A549 (cell line): ENCODE data around the gene HOXA2. TPM values are rescaled to one million over a fixed set of nuclear protein-coding genes. Genes with fewer than 3 reads are reported as not detected.

Source experiments
- ATAC-seq, 2 experiments: fragments of 200-7000 bp in 1 of 2; fragments of >200 bp in 1 of 2; cut with Nextera tagmentation in 1 of 2; cut with Tn5 transposase in 1 of 2; 3 replicates each; pipeline versions ENCODE4 v1.8.0 to v1.9.1; 2018 to 2020; ENCODE audit warnings: mild to moderate bottlenecking in 1 of 2, moderate library complexity in 1 of 2
- CTCF ChIA-PET: fragments of 300-600 bp; sonication (Branson Sonifier 250); formaldehyde crosslinking; extraction: SDS; loops from one replicate; lab custom pipeline; 2021; ENCODE audit warnings: antibody characterized with exemption, inconsistent platforms; lab: Yijun Ruan, JAX
- POLR2A ChIA-PET: fragments of 350-600 bp; formaldehyde crosslinking; extraction: SDS; loops from one replicate; lab custom pipeline; 2021; ENCODE audit warnings: antibody characterized with exemption, inconsistent platforms; lab: Yijun Ruan, JAX
- DNase-seq, 2 experiments: peaks; one replicate each; pipeline versions ENCODE4 v3.0.0 to v3.0.0-alpha.2; 2011 to 2016; ENCODE audit warnings: low read depth in 1 of 2, low spot score in 1 of 2
- FAIRE-seq: peaks from 2 replicates; lab custom pipeline; 2011; peaks lifted over from hg19 to GRCh38; lab: Jason Lieb, UNC
- H3K27ac ChIP-seq, 2 experiments: fragments of >200 bp; sonication (Bioruptor Twin); formaldehyde crosslinking; 3 replicates each; pipeline ENCODE4 v1.5.1; 2016 to 2017
- H3K4me1 ChIP-seq: fragments of >200 bp; sonication (Bioruptor Twin); formaldehyde crosslinking; 3 replicates; pipeline ENCODE4 v1.6.1; 2016
- H3K4me2 ChIP-seq: fragments of >200 bp; sonication (Bioruptor Twin); formaldehyde crosslinking; 3 replicates; pipeline ENCODE4 v1.6.1; 2016
- H3K4me3 ChIP-seq: fragments of >200 bp; sonication (Bioruptor Twin); formaldehyde crosslinking; 3 replicates; pipeline ENCODE4 v1.5.1; 2016
- H3K9me3 ChIP-seq: fragments of >200 bp; sonication (Bioruptor Twin); formaldehyde crosslinking; 3 replicates; pipeline ENCODE4 v1.6.1; 2016
- ATOH8 ChIP-seq: fragments of 250-450 bp; sonication (Bioruptor Pico); IDR thresholded peaks from 2 replicates; pipeline ENCODE4 v1.5.0; 2020; ENCODE audit warnings: low read depth, mild to moderate bottlenecking, moderate library complexity
- BCL3 ChIP-seq: fragments of >200 bp; sonication (Bioruptor Twin); formaldehyde crosslinking; IDR thresholded peaks from 3 replicates; pipeline ENCODE4 v1.6.1; 2016
- BHLHE40 ChIP-seq: IDR thresholded peaks from 2 replicates; pipeline ENCODE4 v1.6.1; 2012; ENCODE audit warnings: low read depth, low read length, inconsistent platforms
- CHD2 ChIP-seq: fragments of 150-350 bp; IDR thresholded peaks from 2 replicates; pipeline ENCODE4 v1.6.1; 2014; ENCODE audit warnings: low read length; ENCODE audit not compliant: partially characterized antibody
- CHD4 ChIP-seq: fragments of 200-600 bp; sonication (generic); IDR thresholded peaks from 2 replicates; pipeline ENCODE4 v1.6.1; 2016; ENCODE audit warnings: antibody characterized with exemption, mild to moderate bottlenecking, borderline replicate concordance
- ELK1 ChIP-seq: fragments of 150-350 bp; IDR thresholded peaks from 2 replicates; pipeline ENCODE4 v1.6.1; 2014; ENCODE audit warnings: low read depth, mild to moderate bottlenecking, low read length
- EP300 ChIP-seq, 2 experiments: fragments of >200 bp; sonication (Bioruptor Twin); formaldehyde crosslinking; IDR thresholded peaks; 2 replicates in 1 of 2; 3 replicates in 1 of 2; pipeline ENCODE4 v1.6.1; 2016 to 2017
- FOSL2 ChIP-seq, 2 experiments: fragments of 450-650 bp in 1 of 2; fragments of >200 bp in 1 of 2; sonication (Bioruptor Twin) in 1 of 2; formaldehyde crosslinking; IDR thresholded peaks; 2 replicates each; pipeline versions ENCODE4 v1.5.0 to v1.6.1; 2016 to 2020; ENCODE audit warnings: mild to moderate bottlenecking in 1 of 2, moderate library complexity in 1 of 2
- GATA3 ChIP-seq: IDR thresholded peaks from 2 replicates; pipeline ENCODE4 v1.6.1; 2012; ENCODE audit warnings: borderline replicate concordance
- HDAC2 ChIP-seq: fragments of 200-600 bp; sonication (generic); IDR thresholded peaks from 2 replicates; pipeline ENCODE4 v1.6.1; 2016
- HES2 ChIP-seq: fragments of >200 bp; sonication (Bioruptor Twin); formaldehyde crosslinking; IDR thresholded peaks from 2 replicates; pipeline ENCODE4 v1.6.1; 2016
- HOXB13 ChIP-seq: fragments of 250-450 bp; sonication (Bioruptor Pico); IDR thresholded peaks from 2 replicates; pipeline ENCODE4 v1.5.0; 2020; ENCODE audit warnings: low read depth, mild to moderate bottlenecking, moderate library complexity
- HOXB5 ChIP-seq: fragments of 250-450 bp; sonication (Bioruptor Pico); IDR thresholded peaks from 2 replicates; pipeline ENCODE4 v1.5.0; 2020; ENCODE audit warnings: mild to moderate bottlenecking, moderate library complexity
- JUNB ChIP-seq: fragments of >200 bp; sonication (Bioruptor Twin); formaldehyde crosslinking; IDR thresholded peaks from 2 replicates; pipeline ENCODE4 v1.6.1; 2016
- MAZ ChIP-seq: fragments of 150-350 bp; IDR thresholded peaks from 2 replicates; pipeline ENCODE4 v1.6.1; 2014; ENCODE audit warnings: antibody characterized with exemption, low read depth, low read length, borderline replicate concordance
- NPAS2 ChIP-seq: fragments of 250-450 bp; sonication (Bioruptor Pico); IDR thresholded peaks from 2 replicates; pipeline ENCODE4 v1.8.0; 2022; ENCODE audit warnings: mild to moderate bottlenecking, moderate library complexity, borderline replicate concordance
- NR3C1 ChIP-seq: fragments of >200 bp; sonication (Bioruptor Twin); formaldehyde crosslinking; IDR thresholded peaks from 3 replicates; pipeline ENCODE4 v1.6.1; 2017
- POLR2A ChIP-seq: IDR thresholded peaks from 2 replicates; pipeline ENCODE4 v1.6.1; 2012; ENCODE audit warnings: mild to moderate bottlenecking, low read length
- POLR2AphosphoS2 ChIP-seq: conservative IDR thresholded peaks from 2 replicates; pipeline ENCODE4 v1.6.1; 2012; ENCODE audit warnings: low read length, improper control_type of control experiment, inconsistent platforms
- RARB ChIP-seq: fragments of 250-450 bp; sonication (Bioruptor Pico); IDR thresholded peaks from 2 replicates; pipeline ENCODE4 v1.8.0; 2021; ENCODE audit warnings: mild to moderate bottlenecking, moderate library complexity
- RCOR1 ChIP-seq: fragments of 150-350 bp; IDR thresholded peaks from 2 replicates; pipeline ENCODE4 v1.6.1; 2014; ENCODE audit warnings: antibody characterized with exemption, low read length, low read depth
- SMC3 ChIP-seq: fragments of >200 bp; sonication (Bioruptor Twin); formaldehyde crosslinking; IDR thresholded peaks from 3 replicates; pipeline ENCODE4 v1.6.1; 2018; ENCODE audit warnings: inconsistent platforms
- SREBF2 ChIP-seq: fragments of 450-650 bp; IDR thresholded peaks from 2 replicates; pipeline ENCODE4 v1.6.1; 2014; ENCODE audit warnings: mild to moderate bottlenecking, moderate library complexity
- TFCP2L1 ChIP-seq: fragments of 250-450 bp; sonication (Bioruptor Pico); IDR thresholded peaks from 2 replicates; pipeline ENCODE4 v1.5.0; 2021; ENCODE audit warnings: mild to moderate bottlenecking
- WGBS: methylation state at CpG from one replicate; pipeline ENCODE4 v1.1.6; 2017; ENCODE audit errors: missing lambda C conversion rate; 5-methylcytosine and 5-hydroxymethylcytosine counted together
- polyA plus RNA-seq, 4 experiments: library from polyadenylated mRNA; depleted of rRNA in 3 of 4; stranded (reverse); fragments of >200 nt; fragmentation: RNase III in 1 of 4; extraction: RNeasy Plus Mini Kit Qiagen cat#74134 plus additional on column Dnase treatment in 1 of 4; gene quantifications; 2 replicates in 3 of 4; 3 replicates in 1 of 4; pipeline ENCODE4 v1.2.3, GENCODE V29; 2011 to 2017

HOXA2 gene
- polyA plus RNA-seq, 2 of the 4 experiments (the other 2 are of a cell fraction): 1.3 to 2.1 TPM

GRCh38 chr7:27126596-27127327 lies 24.3 kb upstream of the HOXA2 start:
- WGBS: 61% methylated on average over 3 of the region's 3 CpGs
- H3K9me3 ChIP-seq: no peaks in the 10 kb centered on the region
- H3K4me1 ChIP-seq: peaks cover 9% of the 10 kb centered on the region
- ChIA-PET POLR2A (no interaction called here), CTCF (interaction anchor here (0.9 to 1.2 kb wide), 4 partner anchors 11 to 273 kb away, joined by 3 to 6 read pairs (median 4); no protein-coding TSS in a partner anchor)
- H3K4me2 ChIP-seq: no peak overlapping the region
- H3K27ac ChIP-seq: no peak overlapping the region
- ATAC-seq: no peak
- DNase-seq: no peak
- no peak for FAIRE-seq
- H3K4me3 ChIP-seq: no peak overlapping the region
- no peak for TF ChIP-seq HOXB13 (CRISPR knock-in tag)
- no peak for TF ChIP-seq ELK1
- no peak for TF ChIP-seq MAZ
- no peak for TF ChIP-seq SREBF2
- TF ChIP-seq POLR2A: no peak
- no peak for TF ChIP-seq NPAS2 (CRISPR knock-in tag)
- TF ChIP-seq ATOH8 (CRISPR knock-in tag): no peak

- no peak overlapping the region for H3K4me3 ChIP-seq
- WGBS: 90% methylated on average over 5 of the region's 5 CpGs
- POLR2A ChIA-PET: no interaction called here
- DNase-seq (no peak), FAIRE-seq (no peak), ATAC-seq (no peak)
- H3K9me3 ChIP-seq: no peaks in the 10 kb centered on the region
- H3K4me1 ChIP-seq: peaks cover 12% of the 10 kb centered on the region
- CTCF ChIA-PET: interaction anchor here (0.9 to 1.2 kb wide), 3 partner anchors 25 to 272 kb away, joined by 3 to 5 read pairs (median 4); no protein-coding TSS in a partner anchor
- H3K27ac ChIP-seq: 0 out of 6 replicates have a peak overlapping the region, but pooled peaks of 1 of the 2 experiments have one; percentile 4
- TF ChIP-seq EP300 (IDR thresholded peaks at IDR 0.05): no peak
- TF ChIP-seq ELK1: no peak
- TF ChIP-seq GATA3: no peak
- TF ChIP-seq CHD2: no peak
- TF ChIP-seq SMC3: no peak
- no peak for TF ChIP-seq HDAC2
- no peak overlapping the region for H3K4me2 ChIP-seq
These were observed 23.5 kb upstream of the HOXA2 start for GRCh38 chr7:27125986-27126394.

- Histone ChIP-seq H3K4me1 (peaks cover 21% of the 10 kb centered on the region), H3K27ac (0 out of 6 replicates have a peak overlapping the region, but pooled peaks of 1 of the 2 experiments have one; percentile 4), H3K9me3 (no peaks in the 10 kb centered on the region), H3K4me3 (no peak overlapping the region), H3K4me2 (no peak overlapping the region)
- DNase-seq (no peak), FAIRE-seq (no peak), ATAC-seq (no peak)
- 82% methylated on average over 8 of the region's 8 CpGs for WGBS
- ChIA-PET POLR2A (no interaction called here), CTCF (interaction anchor here (1.2 kb wide), 1 partner anchor 1231 kb away, joined by 3 read pairs; no protein-coding TSS in a partner anchor)
- TF ChIP-seq HOXB5 (CRISPR knock-in tag): no peak
- no peak for TF ChIP-seq SMC3
- TF ChIP-seq ATOH8 (CRISPR knock-in tag): no peak
- no peak for TF ChIP-seq RCOR1
- no peak for TF ChIP-seq CHD4
- no peak for TF ChIP-seq NR3C1
- TF ChIP-seq BHLHE40: no peak
- no peak for TF ChIP-seq NPAS2 (CRISPR knock-in tag)
- no peak for TF ChIP-seq TFCP2L1 (CRISPR knock-in tag)
- no peak for TF ChIP-seq RARB
- TF ChIP-seq BCL3: no peak
- no peak for TF ChIP-seq FOSL2 (IDR thresholded peaks at IDR 0.05)
- no peak for TF ChIP-seq FOSL2 (CRISPR knock-in tag; IDR thresholded peaks at IDR 0.05)
- no peak for TF ChIP-seq CHD2
- TF ChIP-seq HES2: no peak
- TF ChIP-seq POLR2AphosphoS2: no peak
- no peak for TF ChIP-seq JUNB
These were observed 22.6 kb upstream of the HOXA2 start for GRCh38 chr7:27124902-27125689.
